GM21619 (cell line): Measurements from ENCODE around the gene HPS4.
"Not testable (repeated sequence)": the region's sequence is repeated elsewhere in the genome, so short reads cannot be mapped to it uniquely, and the experiment has no call there.

Experiments
- ATAC-seq: cut with Tn5 transposase; IDR thresholded peaks from one replicate; pipeline ENCODE4 v1.9.1; 2021; ENCODE audit not compliant: unreplicated experiment

HPS4 gene

DNA sequence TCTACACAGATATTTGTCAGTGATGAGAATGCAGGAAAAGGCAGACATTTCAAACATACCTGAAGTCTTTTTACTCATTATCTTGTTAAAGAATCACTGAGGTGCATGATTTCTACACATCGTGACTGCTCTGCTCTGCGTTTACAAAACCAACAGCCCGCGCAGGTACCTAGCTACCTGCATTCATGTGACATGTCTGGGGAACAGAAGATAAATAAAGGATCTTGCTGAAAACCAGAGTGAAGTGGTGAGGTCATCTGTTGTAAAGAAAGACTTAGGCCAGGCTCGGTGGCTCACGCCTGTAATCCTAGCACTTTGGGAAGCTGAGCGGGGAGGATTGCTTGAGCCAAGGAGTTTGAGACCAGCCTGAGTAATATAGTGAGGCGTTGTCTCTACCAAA, 38.8 kb downstream of the HPS4 start:
- no peak for ATAC-seq

DNA sequence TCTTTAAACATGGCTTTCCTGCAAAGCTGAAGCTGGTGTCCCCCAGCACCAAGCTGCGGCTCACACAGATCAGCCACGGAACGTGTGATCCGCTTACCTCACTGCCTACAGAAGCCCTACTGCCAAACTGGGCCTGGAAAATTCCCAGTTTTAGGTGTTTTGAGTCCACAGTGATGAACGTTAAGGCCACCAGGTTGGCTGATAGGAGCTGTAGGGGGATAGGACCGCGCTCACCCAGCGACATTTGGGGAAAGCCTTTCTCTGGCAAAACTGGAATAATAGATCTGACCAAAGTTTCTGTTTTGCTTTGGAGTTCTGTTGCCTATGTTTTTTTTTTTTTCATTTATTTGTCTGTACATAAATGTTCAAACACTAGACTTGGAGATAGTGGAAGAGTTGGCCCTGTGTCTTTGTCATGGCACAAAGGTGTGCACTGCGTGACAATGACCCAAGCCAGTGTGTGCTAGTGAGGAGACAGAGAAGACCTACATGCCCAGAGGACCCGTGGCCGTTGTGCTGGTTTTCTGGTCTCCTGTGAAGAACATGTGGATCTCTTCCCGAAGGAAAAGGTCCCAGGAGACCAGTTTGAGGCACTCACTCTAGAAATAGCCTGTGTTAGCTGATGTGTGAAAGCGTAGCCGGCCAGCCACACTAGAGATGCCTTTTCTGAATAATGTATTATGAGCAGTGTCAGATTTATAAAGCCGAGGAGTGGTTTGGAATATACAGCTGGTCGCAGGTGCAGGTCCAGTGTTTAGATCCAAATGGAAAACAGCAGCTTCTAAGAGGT, 39.5 kb downstream of the HPS4 start:
- no peak for ATAC-seq

DNA sequence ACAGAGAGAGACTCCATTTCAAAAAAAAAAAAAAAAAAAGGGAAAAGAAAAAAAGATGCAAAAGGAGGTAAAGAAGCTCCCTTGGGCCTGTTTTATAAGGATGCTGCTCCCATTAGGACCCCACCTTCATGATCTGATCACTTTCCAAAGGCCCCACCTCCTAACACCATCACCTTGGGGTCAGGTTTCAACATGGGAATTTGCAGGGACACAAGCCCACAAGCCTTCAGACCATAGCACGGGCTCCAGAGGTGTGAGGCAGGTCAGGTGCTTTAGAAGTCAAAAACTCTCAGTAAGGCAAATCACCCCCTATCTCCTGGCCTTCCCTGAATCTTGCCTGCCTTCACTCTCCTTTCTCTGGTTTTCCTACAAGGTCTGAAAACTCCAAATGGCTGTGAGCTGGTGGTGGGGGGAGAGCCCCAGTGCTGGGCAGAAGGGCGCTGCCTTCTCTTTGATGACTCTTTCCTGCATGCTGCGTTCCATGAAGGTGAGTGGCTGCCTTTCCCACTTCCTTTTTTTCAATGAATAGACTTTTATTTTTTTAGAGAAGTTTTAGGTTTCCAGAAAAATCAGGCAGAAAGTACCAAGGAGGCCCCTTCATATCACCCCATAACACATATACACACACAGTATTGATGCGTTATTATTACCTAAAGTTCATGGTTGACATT, 41.4 kb downstream of the HPS4 start:
- no peak for ATAC-seq

DNA sequence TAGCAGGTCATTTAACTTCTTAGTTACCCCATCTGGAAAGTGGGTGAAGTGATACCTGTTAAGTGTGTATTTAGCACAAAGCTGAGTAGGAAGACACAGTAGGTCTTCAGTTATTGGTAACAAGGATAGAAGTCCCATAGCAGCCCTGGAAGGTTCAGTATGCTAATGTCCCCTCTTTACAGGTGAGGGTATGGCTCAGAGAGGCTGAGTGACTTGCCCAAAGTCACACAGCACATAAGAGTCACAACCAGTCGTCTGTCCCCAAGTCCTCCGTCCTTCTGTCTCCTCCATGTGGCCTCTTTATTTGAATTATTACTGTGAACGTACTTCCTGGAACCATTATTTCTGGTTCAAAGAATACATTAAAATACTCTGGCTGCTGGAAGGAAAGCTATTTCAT, 44.0 kb downstream of the HPS4 start:
- ATAC-seq = no peak

DNA sequence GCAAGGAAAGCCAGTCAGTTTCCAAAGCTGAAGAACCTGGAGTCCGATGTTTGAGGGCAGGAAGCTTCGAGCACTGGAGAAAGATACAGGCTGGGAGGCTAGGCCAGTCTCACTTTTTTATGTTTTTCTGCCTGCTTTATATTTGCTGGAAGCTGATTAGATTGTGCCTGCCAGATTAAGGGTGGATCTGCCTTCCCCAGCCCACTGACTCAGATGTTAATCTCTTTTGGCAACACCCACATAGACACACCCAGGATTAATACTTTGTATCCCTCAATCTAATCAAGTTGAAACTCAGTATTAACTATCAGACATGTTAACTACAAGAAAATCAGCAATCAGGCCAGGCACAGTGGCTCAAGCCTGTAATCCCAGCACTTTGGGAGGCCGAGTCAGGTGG, 44.8 kb downstream of the HPS4 start:
- ATAC-seq = not testable (repeated sequence)

DNA sequence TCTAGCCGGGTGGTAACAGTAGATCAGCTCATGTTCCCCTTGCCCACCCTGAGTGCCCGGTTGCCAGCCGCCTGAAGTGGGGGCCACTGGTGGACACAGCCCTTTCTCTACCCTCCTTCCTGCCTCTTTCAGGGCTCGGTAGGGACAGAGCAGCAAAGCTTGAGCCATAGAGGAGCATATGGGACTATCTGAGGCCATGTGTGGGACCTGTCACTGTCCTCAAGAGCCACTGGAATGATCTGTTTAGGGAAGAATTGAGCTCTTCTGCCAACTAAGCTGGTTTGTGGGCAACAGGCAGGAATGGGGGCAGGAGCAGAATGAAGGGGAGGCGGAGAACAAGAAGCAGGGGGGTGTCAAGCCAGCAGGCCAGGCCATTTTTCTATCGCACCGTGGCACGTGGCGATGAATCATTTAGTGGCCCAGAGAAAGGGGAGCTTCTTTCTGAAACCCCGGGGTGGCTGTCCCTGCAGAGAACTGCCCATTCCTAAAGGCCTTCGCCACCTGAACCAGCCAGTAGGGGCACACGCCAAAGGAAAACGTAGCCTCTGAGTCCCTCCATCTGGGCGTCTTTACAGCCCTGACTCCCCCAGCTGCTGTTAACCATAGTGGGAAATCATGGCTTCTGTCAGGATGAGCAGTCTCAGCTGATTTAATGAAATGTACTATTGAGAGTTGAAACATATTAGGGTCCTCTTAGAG, 45.7 kb downstream of the HPS4 start:
- ATAC-seq = no peak

DNA sequence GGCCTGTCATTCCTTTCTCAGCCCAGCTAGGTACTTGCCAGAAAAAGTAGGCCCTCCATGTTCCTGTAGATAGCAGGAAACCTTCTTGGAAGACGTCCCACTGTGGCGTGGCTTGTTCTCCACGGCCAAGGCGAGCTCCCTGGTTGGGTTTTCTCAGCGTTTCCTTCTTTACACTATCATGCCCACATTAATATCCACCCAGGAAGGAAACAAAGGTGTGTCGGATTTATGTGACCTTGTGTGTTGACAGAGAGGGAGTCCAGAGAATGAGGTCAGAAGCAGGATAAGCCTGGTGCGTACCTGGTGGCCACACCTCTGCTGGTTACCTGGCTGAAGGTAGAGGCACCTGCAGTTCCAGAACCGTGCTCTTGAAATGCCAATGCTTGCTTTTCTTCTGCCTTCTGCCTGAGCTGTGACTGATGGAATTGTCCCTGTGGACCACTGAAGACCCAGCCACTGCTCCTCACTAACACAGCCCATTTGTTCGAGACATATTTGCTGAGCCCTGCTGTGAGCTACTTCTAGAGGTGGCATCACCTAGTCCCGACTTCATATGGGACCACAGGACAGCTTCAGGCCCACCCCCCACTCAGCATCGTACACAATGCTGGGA, 46.6 kb downstream of the HPS4 start:
- ATAC-seq = no peak

DNA sequence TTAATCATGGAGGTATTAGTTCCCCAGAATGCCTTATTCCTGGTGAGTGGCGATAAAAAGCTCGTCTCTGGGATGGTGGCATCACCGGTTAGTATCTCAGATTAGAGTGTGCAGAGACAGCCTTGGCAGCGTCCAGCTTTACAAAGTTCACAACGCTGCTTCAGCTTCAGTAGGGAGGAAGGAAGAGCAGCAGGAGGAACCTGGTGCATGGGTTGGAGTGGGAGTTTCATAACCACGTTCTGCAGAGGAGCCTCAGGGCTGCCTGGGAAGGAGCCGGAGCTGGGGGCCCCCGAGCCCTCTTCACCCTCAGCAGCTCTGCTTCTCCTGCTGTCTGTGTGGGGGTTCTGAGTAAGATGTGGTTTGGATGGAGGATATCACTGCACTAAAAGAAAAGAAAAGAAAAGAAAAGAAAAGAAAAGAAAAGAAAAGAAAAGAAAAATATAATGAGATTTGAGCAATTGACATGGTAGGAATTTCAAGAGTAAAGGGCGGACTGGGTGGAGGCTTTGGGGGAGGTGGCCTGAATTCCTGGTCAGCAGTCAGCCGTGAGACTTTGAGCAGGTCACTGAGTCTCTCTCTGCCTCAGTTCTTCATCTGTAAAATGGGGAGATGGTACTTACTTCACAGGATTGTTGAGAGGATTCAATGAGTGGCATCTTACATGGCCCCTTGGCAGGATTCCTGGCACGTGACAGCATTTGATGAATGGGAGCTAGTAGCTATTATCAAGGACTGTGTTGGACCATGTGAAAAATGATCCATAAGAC, 48.1 kb downstream of the HPS4 start:
- ATAC-seq = no peak

DNA sequence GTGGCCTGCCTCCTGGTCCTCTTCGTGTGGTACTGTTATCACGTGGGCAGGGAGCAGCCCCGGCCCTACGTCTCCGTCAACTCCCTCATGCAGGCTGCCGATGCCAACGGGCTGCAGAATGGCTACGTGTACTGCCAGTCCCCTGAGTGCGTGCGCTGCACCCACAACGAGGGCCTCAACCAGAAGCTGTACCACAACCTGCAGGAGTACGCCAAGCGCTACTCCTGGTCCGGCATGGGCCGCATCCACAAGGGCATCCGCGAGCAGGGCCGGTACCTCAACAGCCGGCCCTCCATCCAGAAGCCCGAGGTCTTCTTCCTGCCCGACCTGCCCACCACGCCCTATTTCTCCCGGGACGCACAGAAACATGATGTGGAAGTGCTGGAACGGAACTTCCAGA, 49.8 kb downstream of the HPS4 start:
- ATAC-seq = no peak

DNA sequence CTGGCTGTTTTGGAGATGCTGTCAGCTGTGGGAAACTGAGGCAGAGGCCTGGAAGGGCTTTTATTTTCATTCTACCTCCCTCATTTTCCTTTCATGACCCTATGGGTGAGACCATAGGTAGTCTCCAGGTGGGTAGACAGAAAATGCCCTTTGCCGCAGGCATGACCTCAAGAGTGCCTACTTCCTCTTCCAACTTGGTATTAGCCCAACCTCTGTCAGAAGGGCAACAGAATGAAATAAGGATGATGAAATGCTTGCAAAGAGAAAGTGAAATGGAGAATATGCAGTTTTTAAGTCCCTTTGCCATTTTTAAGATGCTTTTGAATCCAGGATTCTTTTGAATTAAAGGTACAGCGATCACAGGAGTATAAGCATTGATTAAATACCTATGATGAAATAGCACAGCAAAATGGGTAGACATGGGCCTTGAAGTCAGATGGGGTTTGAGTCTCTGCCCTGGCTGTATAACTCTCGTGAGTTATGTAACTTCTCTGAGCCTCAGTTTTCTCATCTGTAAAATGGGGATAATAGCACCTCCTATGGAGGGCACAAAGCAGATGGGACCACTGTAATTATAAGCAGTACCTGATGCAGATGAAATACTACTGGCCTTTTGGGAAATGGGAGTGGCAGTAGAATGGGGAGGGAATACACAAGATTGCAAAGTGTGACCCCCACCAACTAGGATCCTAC, 50.8 kb downstream of the HPS4 start:
- no peak for ATAC-seq

DNA sequence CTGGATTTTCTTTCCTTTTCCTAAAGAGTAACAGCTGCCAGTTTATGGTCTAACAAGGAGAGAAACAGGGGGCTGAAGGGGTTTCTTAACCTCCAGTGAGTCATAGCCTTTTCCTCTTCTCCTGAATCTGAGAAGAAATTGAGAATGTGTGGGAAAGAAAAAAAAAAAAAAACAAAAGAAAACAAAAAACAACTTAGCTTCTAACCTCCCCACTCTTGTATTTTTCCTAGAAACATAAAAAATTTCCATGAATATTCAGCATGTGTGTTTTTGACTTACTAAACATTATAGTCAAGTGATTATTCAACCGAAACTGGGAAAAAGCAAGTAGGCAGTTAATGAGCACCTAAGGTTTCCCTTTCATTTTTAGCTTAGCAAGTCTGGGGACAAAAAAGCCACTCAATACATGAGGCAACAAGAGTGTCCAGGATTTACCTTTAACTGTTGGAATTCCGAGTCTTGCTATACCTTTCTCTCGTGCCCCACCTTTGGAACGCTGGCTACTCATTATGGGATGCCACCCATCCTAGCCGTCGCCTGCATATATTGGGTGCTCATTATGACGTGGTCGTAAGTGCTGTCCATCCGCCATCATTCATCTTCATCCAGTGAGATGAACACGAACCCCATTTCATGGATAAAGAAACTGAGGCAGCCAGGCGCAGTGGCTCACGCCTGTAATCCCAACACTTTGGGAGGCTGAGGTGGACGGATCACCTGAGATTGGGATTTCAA, 52.2 kb downstream of the HPS4 start:
- no peak for ATAC-seq

DNA sequence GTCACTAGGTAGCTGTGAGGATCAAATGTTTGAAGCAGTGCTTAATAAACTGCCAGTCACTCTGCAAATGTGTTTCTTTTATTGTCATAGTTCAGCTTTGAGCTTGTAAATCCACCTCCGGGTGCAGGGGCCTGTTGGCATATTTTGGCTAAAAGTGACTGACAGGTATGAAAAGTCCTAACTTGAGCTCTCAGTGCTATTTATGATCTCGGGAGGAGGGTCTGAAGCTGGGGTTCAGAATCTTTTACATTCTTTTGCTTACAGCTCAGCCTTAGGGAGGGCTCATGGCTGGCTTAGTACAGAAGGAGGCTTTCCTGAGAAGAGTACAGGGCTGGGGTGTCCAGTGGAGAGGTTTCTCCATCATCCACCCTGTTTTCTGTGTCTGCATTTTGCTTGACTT, 53.0 kb downstream of the HPS4 start:
- no peak for ATAC-seq

DNA sequence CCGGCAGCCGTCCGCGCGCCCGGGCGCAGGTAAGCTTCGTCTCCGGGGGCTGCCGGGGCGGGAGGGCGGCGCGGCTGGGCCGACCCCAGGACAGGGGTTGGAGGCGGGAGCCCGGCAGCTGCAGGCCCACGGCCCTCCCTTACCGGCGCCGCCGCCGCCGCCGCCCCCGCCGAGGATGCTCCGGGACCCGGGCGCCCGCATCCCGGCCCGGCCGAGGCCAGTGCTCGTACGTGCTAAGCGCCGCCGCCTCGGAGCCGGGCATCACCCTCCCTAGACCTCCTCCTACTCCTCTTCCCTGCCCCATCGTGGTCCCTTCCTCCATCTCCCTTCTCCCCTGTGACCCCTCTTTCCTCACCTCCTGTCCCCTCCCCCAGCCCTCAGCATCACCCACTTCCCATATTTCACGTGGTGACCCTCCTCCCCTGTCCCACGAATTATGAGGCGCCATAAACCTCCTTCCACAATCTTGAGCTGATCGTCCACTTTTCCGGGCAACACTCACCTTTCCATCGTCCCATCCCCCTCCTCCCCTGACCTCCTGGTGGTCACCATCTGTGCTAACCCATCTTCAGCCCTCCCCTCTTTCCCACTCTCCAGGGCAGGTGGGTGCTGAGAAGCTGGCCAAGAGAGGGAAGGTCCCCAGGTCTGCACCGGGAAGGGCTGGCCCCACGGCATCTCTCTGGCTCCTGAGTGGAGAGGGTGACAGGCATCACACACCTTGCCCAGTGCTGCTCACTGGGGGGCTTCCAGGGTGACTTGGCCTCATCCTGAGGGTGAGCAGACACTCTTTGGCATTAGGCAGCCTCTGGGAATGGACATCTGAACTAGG, 53.9 kb downstream of the HPS4 start:
- ATAC-seq = peak; percentile 11

DNA sequence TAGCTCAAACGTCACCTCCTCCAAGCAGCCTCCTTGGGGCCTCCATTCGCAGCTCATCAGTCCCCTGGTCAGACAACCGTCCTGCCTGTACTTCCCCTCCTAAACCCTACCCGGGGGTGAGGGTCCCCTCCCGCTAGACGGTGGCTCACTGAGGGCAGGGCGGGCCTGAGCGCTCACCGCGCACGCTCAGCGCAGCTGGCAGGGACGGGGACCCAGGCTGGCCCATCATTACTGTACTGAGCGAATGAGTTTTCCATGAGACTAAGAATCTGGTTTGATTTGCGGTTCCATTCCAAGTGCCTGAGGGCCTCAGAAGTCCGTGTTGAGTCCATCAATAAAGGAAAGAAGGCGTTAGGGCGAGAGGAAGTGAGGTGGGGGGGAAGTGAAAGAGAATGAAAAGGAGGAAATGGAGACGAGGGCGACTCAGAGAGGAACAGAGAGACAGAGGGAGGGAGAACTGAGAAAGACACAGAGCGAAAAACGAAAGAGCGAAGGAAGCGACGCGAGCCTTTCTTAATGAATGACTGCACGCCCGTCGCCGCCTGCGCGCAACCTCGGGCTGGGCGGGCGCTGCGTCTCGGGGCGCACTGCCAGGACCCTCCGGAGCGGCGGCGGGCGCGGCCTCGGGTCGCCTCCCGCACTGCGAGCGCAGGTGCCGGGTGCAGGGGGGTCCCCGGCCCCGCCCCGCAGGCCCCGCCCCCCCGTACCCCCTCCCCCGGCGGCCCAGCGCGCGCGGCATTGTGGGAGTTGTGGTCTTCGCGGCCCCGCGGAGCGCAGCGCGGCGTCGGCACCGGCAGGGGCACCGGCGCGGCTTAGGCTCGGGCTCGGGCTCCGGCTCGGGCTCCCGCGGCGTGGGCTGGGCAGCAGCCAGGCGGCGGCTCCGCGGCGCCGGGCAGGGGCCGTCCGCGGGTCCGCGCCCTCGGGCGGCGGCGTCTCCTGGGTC, 54.8 kb downstream of the HPS4 start, which contains the start of gene ASPHD2:
TSS of gene ASPHD2 (plus strand) at position 746 of the 943 bp plus-strand sequence. CDS start 4,356 bp downstream, outside the sequence.
- ATAC-seq = peak; percentile 64

DNA sequence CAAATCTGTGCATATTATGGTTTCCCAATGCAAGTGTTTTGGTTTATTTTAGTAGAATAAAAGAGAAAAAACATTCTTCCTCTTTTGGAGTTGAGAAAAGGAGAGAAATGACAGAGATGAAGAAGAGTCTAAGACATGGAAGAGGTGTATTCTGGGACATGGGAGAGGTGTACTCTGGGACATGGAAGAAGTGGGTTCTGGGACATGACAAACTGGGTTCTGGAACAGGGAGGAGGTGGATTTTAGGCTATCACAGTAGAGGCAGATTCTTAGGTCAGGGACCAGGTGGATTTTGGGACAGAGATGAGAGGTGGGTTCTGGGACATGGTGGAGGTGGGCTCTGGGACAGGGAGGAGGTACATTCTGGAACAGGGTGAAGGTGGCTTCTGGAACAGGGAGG, 56.7 kb downstream of the HPS4 start:
- ATAC-seq = no peak

DNA sequence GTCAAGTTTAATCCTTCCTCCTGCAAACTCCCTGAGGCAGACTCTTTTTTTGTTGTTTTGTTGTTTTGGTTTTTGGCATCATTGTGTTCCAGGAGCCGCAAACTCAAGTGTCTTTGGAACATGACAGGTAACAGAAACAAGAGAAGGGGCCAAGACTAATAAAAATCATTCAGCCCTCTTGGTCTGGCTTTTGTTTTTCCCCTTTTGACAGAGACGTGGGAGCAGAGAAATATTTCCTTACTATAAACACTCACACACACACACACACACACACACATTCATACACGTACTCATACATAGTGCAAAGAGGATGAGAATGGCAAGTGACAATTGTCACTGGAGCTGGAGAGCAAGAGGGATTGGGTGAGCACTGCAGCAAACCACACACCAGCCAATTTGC, 65.0 kb downstream of the HPS4 start:
- ATAC-seq = no peak

DNA sequence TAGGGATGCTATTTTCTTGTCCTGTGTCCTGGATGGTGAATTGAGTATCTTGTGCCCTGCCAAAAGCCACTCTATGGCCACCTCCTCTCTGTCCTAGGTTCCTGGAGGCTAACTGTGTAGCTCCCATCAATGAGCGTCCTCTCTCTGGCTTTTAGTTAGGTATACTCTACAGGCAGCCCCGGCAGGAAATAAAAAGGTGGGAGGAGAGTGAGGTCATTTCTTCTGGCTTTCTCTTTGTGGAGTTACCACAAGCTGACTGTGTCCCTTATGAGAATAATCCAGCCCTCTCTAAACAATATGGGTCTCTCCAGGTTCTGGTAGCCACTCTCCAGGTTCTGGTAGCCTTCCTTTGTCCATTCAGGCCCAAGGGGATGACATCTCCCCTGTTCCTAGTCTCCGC, 66.2 kb downstream of the HPS4 start:
- no peak for ATAC-seq
